Central memory CD4-positive, alpha-beta T cell (primary cell): Measurements from ENCODE around the gene MRPL41.
"Not testable (repeated sequence)": the region's sequence is repeated elsewhere in the genome, so short reads cannot be mapped to it uniquely, and the experiment has no call there.

Experiments used
- DNase-seq: peaks from one replicate; pipeline ENCODE4 v3.0.0; 2022
- total RNA-seq, 3 experiments: gene quantifications; one replicate each; lab custom pipeline; 2026; lab: John Stamatoyannopoulos, UW

MRPL41 gene
- 27.4 to 45.5 (median 31.6) reads per million in 3 experiments for total RNA-seq

- DNase-seq: peak; percentile 88
Observed at GRCh38 chr9:137551264-137552021, at the start of gene MRPL41. TSS of gene MRPL41 (plus strand) at chr9:137551879. CDS start at chr9:137552082, 203 bp downstream.

- no peak for DNase-seq
Observed at GRCh38 chr9:137502008-137502911, 49.4 kb upstream of the MRPL41 start.

- DNase-seq: no peak
Observed at GRCh38 chr9:137504432-137504777, 47.3 kb upstream of the MRPL41 start.

GRCh38 chr9:137505421-137506140 lies 46.1 kb upstream of the MRPL41 start:
- DNase-seq: no peak

GRCh38 chr9:137506274-137506673 lies 45.4 kb upstream of the MRPL41 start:
- no peak for DNase-seq

GRCh38 chr9:137506702-137507171 lies 44.9 kb upstream of the MRPL41 start:
- DNase-seq: no peak

GRCh38 chr9:137509198-137509597 lies 42.5 kb upstream of the MRPL41 start:
- DNase-seq: no peak

GRCh38 chr9:137511126-137511525 lies 40.6 kb upstream of the MRPL41 start:
- not testable (repeated sequence) for DNase-seq

- DNase-seq: no peak
Observed at GRCh38 chr9:137511758-137512463, 39.8 kb upstream of the MRPL41 start.

- not testable (repeated sequence) for DNase-seq
Observed at GRCh38 chr9:137513136-137513535, 38.5 kb upstream of the MRPL41 start.

- not testable (repeated sequence) for DNase-seq
Observed at GRCh38 chr9:137513801-137514570, 37.7 kb upstream of the MRPL41 start.

- DNase-seq: no peak
Observed at GRCh38 chr9:137514691-137515337, 36.9 kb upstream of the MRPL41 start.

- no peak for DNase-seq
Observed at GRCh38 chr9:137515338-137515724, 36.3 kb upstream of the MRPL41 start.

GRCh38 chr9:137516144-137516917 lies 35.3 kb upstream of the MRPL41 start:
- DNase-seq: no peak

GRCh38 chr9:137518661-137519459 lies 32.8 kb upstream of the MRPL41 start:
- not testable (repeated sequence) for DNase-seq

GRCh38 chr9:137519553-137519952 lies 32.1 kb upstream of the MRPL41 start:
- DNase-seq: no peak

GRCh38 chr9:137520614-137521404 lies 30.9 kb upstream of the MRPL41 start:
- DNase-seq: no peak

- DNase-seq: no peak
Observed at GRCh38 chr9:137521405-137521985, 30.2 kb upstream of the MRPL41 start.
